ENCODE measurements around the gene NRM. TPM values are rescaled to one million over a fixed set of nuclear protein-coding genes. Genes with fewer than 3 reads are reported as not detected.

The NRM gene
- total and polyA plus RNA-seq, 2 of the 13 experiments (the other 11 are each of a cell fraction or from before 2014, with no cell fraction given), result 12.5 to 16.0 TPM

DNA sequence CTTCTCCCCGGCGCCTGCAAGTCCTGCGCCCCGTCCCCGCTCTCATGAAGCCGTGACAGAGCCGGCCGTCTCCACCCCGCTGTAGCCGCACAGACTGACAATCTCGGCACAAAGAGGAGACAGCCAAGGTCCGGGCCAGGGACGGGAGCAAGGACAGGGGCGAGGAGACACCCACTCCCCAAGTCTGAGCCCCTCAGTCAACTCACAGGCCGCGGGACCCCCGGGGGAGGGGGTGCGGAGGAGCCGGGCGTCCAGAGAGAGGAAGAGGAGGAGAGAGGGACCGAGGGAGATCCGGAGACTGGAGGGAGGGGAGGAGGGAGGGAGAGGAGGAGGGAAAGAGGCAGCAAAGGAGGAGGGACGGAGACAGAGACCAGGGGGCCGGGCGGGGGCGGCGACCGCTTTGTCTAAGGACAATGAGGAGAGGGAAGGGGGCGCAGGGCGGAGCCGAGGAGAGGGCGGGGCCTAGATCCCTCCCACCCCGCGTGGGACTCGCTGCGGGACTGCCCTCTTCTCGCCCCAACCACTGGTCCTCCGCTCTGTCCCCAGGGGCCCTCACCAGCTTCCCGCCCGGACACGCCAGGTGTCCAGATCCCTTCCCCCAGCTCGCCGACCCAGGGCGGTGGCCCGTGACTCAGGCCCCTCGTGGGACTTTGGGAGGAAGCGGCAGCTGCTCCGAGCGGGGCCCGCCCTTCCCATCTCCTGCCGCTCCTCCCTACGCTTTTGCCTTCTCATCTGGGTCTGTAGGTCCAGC, 3.7 kb downstream of the NRM start (continued):
- TF ChIP-seq, protein P1, sequence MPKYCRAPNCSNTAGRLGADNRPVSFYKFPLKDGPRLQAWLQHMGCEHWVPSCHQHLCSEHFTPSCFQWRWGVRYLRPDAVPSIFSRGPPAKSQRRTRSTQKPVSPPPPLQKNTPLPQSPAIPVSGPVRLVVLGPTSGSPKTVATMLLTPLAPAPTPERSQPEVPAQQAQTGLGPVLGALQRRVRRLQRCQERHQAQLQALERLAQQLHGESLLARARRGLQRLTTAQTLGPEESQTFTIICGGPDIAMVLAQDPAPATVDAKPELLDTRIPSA (CRISPR knock-in tag; IDR thresholded peaks at IDR 0.05; ENCODE audit: borderline replicate concordance), result no peak
- TF ChIP-seq, protein P2, sequence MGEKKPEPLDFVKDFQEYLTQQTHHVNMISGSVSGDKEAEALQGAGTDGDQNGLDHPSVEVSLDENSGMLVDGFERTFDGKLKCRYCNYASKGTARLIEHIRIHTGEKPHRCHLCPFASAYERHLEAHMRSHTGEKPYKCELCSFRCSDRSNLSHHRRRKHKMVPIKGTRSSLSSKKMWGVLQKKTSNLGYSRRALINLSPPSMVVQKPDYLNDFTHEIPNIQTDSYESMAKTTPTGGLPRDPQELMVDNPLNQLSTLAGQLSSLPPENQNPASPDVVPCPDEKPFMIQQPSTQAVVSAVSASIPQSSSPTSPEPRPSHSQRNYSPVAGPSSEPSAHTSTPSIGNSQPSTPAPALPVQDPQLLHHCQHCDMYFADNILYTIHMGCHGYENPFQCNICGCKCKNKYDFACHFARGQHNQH (CRISPR knock-in tag; IDR thresholded peaks at IDR 0.05), result peak; percentile 44; the same call in 1 of the 2 replicates
- 0 out of 2 replicates have a peak, but pooled peaks have one; percentile 66 for TF ChIP-seq CAMTA2 (CRISPR knock-in tag; IDR thresholded peaks at IDR 0.05; ENCODE audit: borderline replicate concordance)
- TF ChIP-seq MTA1 (CRISPR knock-in tag; IDR thresholded peaks at IDR 0.05; ENCODE audit: borderline replicate concordance), result peak; percentile 52
- TF ChIP-seq SIN3A (IDR thresholded peaks at IDR 0.05; ENCODE audit: borderline replicate concordance, low read depth, low read length), result peak; percentile 66; the same call in 1 of the 2 replicates
- peak; percentile 29; the same call in 1 of the 2 replicates for TF ChIP-seq ETV5 (CRISPR knock-in tag; IDR thresholded peaks at IDR 0.05; ENCODE audit: borderline replicate concordance)
- no peak for TF ChIP-seq PAF1 (CRISPR knock-in tag; IDR thresholded peaks at IDR 0.05)
- no peak for TF ChIP-seq ZNF841 (CRISPR knock-in tag; IDR thresholded peaks at IDR 0.05; ENCODE audit: borderline replicate concordance)
- TF ChIP-seq ISL2 (CRISPR knock-in tag; IDR thresholded peaks at IDR 0.05), result no peak
- peak; percentile 40; the same call in 1 of the 2 replicates for TF ChIP-seq YEATS4 (CRISPR knock-in tag; IDR thresholded peaks at IDR 0.05; ENCODE audit: borderline replicate concordance)
- TF ChIP-seq ZNF761 (CRISPR knock-in tag; conservative IDR thresholded peaks at IDR 0.05), result no peak; the same call in 1 of the 2 replicates
- TF ChIP-seq SRSF1 (optimal IDR thresholded peaks at IDR 0.05; ENCODE audit: low read depth, low read length), result peak; percentile 95
- TF ChIP-seq RARG (CRISPR knock-in tag; IDR thresholded peaks at IDR 0.05; ENCODE audit: low read depth), result peak; percentile 35; the same call in 1 of the 2 replicates
- peak; percentile 45 for TF ChIP-seq MXD4 (CRISPR knock-in tag; IDR thresholded peaks at IDR 0.05)
- TF ChIP-seq, protein P3, sequence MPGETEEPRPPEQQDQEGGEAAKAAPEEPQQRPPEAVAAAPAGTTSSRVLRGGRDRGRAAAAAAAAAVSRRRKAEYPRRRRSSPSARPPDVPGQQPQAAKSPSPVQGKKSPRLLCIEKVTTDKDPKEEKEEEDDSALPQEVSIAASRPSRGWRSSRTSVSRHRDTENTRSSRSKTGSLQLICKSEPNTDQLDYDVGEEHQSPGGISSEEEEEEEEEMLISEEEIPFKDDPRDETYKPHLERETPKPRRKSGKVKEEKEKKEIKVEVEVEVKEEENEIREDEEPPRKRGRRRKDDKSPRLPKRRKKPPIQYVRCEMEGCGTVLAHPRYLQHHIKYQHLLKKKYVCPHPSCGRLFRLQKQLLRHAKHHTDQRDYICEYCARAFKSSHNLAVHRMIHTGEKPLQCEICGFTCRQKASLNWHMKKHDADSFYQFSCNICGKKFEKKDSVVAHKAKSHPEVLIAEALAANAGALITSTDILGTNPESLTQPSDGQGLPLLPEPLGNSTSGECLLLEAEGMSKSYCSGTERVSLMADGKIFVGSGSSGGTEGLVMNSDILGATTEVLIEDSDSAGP (CRISPR knock-in tag; IDR thresholded peaks at IDR 0.05; ENCODE audit: borderline replicate concordance), result peak; percentile 43; the same call in 1 of the 2 replicates
- peak; percentile 58 for TF ChIP-seq SP4 (CRISPR knock-in tag; IDR thresholded peaks at IDR 0.05)
- peak; percentile 74 for TF ChIP-seq SOX5 (CRISPR knock-in tag; IDR thresholded peaks at IDR 0.05; ENCODE audit: borderline replicate concordance)
- TF ChIP-seq, protein P4, sequence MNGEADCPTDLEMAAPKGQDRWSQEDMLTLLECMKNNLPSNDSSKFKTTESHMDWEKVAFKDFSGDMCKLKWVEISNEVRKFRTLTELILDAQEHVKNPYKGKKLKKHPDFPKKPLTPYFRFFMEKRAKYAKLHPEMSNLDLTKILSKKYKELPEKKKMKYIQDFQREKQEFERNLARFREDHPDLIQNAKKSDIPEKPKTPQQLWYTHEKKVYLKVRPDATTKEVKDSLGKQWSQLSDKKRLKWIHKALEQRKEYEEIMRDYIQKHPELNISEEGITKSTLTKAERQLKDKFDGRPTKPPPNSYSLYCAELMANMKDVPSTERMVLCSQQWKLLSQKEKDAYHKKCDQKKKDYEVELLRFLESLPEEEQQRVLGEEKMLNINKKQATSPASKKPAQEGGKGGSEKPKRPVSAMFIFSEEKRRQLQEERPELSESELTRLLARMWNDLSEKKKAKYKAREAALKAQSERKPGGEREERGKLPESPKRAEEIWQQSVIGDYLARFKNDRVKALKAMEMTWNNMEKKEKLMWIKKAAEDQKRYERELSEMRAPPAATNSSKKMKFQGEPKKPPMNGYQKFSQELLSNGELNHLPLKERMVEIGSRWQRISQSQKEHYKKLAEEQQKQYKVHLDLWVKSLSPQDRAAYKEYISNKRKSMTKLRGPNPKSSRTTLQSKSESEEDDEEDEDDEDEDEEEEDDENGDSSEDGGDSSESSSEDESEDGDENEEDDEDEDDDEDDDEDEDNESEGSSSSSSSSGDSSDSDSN (CRISPR knock-in tag; IDR thresholded peaks at IDR 0.05), result peak; percentile 58
- TF ChIP-seq, protein P5, sequence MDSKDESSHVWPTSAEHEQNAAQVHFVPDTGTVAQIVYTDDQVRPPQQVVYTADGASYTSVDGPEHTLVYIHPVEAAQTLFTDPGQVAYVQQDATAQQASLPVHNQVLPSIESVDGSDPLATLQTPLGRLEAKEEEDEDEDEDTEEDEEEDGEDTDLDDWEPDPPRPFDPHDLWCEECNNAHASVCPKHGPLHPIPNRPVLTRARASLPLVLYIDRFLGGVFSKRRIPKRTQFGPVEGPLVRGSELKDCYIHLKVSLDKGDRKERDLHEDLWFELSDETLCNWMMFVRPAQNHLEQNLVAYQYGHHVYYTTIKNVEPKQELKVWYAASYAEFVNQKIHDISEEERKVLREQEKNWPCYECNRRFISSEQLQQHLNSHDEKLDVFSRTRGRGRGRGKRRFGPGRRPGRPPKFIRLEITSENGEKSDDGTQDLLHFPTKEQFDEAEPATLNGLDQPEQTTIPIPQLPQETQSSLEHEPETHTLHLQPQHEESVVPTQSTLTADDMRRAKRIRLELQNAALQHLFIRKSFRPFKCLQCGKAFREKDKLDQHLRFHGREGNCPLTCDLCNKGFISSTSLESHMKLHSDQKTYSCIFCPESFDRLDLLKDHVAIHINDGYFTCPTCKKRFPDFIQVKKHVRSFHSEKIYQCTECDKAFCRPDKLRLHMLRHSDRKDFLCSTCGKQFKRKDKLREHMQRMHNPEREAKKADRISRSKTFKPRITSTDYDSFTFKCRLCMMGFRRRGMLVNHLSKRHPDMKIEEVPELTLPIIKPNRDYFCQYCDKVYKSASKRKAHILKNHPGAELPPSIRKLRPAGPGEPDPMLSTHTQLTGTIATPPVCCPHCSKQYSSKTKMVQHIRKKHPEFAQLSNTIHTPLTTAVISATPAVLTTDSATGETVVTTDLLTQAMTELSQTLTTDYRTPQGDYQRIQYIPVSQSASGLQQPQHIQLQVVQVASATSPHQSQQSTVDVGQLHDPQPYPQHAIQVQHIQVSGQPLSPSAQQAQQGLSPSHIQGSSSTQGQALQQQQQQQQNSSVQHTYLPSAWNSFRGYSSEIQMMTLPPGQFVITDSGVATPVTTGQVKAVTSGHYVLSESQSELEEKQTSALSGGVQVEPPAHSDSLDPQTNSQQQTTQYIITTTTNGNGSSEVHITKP (CRISPR knock-in tag; IDR thresholded peaks at IDR 0.05; ENCODE audit: low read depth), result 0 out of 2 replicates have a peak, but pooled peaks have one; percentile 53

Measured in HepG2 (cell line).